ENCODE measurements around the gene SPTB. TPM values are rescaled to one million over a fixed set of nuclear protein-coding genes. Genes with fewer than 3 reads are reported as not detected.
A peak's percentile ranks its signal among the peaks of the same experiment; 100 is the strongest.

SPTB gene
- total and polyA plus RNA-seq, 9 of the 15 experiments (the other 6 are each of a cell fraction or from before 2014, with no cell fraction given) = 0.21 to 45.9 (median 11.7) TPM

- TF ChIP-seq ZNF609 (CRISPR knock-in tag; IDR thresholded peaks at IDR 0.05; ENCODE audit: borderline replicate concordance) = no peak
- TF ChIP-seq MED1 (CRISPR knock-in tag; IDR thresholded peaks at IDR 0.05; ENCODE audit: borderline replicate concordance) = no peak
- TF ChIP-seq CCAR2 (IDR thresholded peaks at IDR 0.05; ENCODE audit: low read depth, low read length) = no peak
- no peak for TF ChIP-seq TAF15 (IDR thresholded peaks at IDR 0.05; ENCODE audit: low read depth, low read length)
- TF ChIP-seq BCOR (IDR thresholded peaks at IDR 0.05) = no peak
- TF ChIP-seq MGA (IDR thresholded peaks at IDR 0.05) = peak; percentile 15; the same call in 1 of the 2 replicates
- no peak for TF ChIP-seq PTTG1 (tag; IDR thresholded peaks at IDR 0.05; ENCODE audit: low read depth)
- TF ChIP-seq JUN (IDR thresholded peaks at IDR 0.05; ENCODE audit: borderline replicate concordance, low read depth, low read length) = no peak
- TF ChIP-seq JUN (CRISPR knock-in tag; IDR thresholded peaks at IDR 0.05; ENCODE audit: borderline replicate concordance) = no peak
- no peak for TF ChIP-seq ZNF79 (CRISPR knock-in tag; IDR thresholded peaks at IDR 0.05; ENCODE audit: low read depth)
Measured at GRCh38 chr14:64914237-64915028, 34.7 kb upstream of the SPTB start, which contains the start of gene CHURC1 (continued).

Data from K562 (cell line).